NCI-H2196 treated with DMSO at 0.1 percent for 48 hours (cell line): ENCODE measurements around the gene PDLIM3.

ENCODE experiments used
- DNase-seq: peaks from one replicate; lab custom pipeline; 2025; ENCODE audit not compliant: unreplicated experiment; lab: John Stamatoyannopoulos, UW

Gene PDLIM3

DNA sequence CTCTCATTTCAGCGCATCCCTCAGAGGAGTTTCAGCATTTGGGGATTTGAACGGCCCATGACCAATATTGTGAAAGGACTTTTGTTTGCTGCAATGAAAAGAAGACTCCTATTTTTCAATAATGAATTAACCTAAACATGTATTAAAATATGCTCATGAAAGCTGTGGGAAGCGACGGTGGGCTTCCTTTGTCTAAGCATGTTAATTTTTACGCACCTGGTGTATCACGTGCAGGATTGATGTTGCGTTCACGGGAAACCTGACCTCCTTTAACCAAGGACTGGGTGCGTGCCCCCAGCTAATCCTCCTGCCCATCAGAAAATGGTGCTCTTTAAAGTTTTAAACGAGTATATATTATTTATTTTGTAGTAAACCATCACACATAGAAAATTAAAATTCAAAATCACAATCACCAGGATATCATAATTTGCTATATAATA is 63.2 kb downstream of the PDLIM3 start:
- no peak for DNase-seq

DNA sequence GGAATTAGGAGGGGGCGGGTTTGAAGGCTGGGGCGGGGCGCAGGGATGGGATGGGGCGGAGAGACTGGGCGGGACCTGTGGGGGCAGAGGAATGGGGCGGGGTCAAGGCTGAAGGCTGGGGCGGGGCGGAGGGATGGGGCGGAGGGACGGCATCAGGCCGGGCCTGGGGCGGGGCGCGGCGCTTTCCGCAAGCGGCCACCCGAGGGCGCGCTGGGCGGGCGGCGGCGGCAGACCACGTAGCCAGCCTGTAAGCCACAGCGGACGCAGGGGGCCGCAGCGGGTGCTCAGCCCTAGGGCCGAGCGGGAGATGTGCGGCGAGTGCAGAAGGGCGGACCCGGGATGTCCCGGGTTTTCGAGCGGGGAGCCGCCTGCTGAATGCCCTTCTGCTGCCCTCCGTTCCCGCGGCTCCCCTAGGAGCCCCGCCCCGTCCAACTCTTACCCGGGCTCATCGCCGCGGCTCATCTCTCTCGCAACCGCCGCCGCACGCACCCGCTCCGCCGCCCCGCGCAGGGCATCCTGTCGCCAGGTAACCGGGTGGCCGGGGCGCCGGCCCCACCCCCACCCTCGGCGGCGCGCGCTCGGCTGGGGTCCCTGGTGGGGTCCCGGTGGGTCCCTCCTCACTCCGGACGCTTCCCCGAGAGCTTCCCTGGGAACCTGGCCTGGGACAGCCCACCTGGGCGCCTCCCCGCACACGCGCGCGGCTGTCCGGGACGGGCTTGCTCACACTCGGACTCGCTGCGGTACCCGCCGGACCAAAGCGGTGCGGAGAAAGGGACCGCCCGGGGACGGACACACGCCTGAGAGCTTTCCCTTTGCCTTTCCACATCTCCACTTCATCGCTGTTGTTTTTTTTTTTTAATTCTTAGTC is 63.8 kb downstream of the PDLIM3 start, which contains the start of gene CCDC110:
Gene CCDC110, minus strand, starts transcription at position 499 of the 868 bp plus-strand sequence. Its CDS starts 50 bp downstream, at position 449.
- peak; percentile 68 for DNase-seq

GRCh38 chr4:185470501-185471195 is 64.7 kb downstream of the PDLIM3 start:
- DNase-seq: peak; percentile 12

GRCh38 chr4:185469580-185470154 is 65.6 kb downstream of the PDLIM3 start:
- DNase-seq: no peak

GRCh38 chr4:185468999-185469398 is 66.3 kb downstream of the PDLIM3 start:
- no peak for DNase-seq

DNA sequence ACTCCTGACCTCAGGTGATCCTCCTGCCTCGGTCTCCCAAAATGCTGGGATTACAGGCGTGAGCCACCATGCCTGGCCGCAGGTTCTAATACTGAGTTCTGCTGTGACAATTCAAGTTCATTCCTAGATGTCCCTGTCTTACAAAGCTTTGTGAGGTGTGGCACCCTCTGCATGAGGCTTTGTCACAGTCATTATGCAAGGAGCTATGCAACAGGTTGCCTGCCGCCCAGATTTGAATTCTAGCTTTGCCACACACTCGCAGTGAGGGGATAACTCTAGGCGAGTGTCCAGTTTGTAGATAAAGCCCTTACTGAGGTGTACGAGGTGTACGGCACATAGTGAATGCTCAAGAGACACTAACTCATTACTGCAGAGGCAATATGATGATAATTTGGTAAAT is 67.3 kb downstream of the PDLIM3 start:
- no peak for DNase-seq

- DNase-seq: no peak
Observed at GRCh38 chr4:185467101-185467500, 68.2 kb downstream of the PDLIM3 start.

GRCh38 chr4:185465707-185466106 is 69.6 kb downstream of the PDLIM3 start:
- DNase-seq: no peak

DNA sequence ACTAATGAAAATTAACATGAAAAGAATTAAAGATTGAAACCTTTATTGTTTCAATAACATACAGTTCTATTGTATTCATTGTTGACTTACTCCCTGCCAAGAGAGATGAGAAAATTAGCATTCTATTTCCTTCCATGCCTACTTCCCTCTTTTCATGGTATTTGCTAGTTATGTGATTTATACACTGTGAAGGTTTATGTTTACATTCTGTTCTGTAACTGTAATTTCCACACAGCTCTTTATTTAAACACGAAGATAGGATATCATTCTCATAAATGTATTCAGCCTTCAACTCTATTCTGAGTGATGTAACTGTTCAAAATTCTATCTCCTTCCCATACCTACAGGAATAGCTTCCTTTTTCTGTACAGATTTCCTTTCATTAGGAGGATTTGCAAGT is 70.4 kb downstream of the PDLIM3 start:
- no peak for DNase-seq

DNA sequence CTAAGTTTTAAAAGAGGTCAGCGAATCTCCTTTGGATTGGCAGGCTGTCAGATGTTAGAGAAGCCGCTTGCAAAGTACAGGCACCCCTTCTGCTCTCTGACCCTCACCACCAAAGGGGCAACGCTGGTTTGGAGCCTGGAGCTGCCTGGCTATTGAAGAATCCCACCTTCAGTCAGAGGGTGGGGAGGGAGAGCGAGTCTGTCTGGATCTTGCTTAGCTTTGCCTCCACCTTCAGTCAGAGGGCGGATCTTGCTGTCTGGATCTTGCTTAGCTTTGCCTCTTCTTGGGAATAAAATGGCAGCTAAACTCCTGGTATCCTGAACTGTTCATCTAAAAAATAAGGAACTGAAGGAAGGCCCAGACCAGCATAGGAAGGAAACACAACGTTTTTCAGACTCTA is 71.1 kb downstream of the PDLIM3 start:
- DNase-seq: no peak

DNA sequence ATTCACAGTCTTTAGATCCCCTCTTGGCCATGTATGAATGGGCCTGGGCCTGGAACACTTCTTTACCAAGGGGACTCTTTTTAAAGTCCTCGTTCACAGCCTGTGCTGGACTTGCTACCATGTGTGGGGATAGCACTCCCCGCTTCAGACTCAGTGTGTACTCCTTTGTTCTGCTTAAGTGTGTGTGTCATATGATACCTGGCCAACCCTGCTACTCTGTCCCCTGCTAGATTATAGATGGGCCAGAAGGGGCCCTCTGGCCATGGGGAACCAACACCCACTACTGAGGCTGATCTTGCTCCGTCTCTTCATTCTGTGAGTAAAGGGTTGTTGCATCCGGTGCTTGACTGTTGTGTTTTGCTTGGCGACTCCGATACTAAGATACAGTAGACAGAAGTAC is 71.8 kb downstream of the PDLIM3 start:
- no peak for DNase-seq

- no peak for DNase-seq
Observed at GRCh38 chr4:185461565-185461964, 73.7 kb downstream of the PDLIM3 start.

GRCh38 chr4:185457136-185457535 is 78.2 kb downstream of the PDLIM3 start:
- no peak for DNase-seq

- no peak for DNase-seq
Observed at GRCh38 chr4:185456131-185456530, 79.2 kb downstream of the PDLIM3 start.
